ENCODE data around the gene TARP.
"Not testable (repeated sequence)": the region's sequence is repeated elsewhere in the genome, so short reads cannot be mapped to it uniquely, and the experiment has no call there.

TARP gene

GRCh38 chr7:38274927-38275620, 1.6 kb upstream of the TARP start:
- Histone ChIP-seq H3K36me3 (no peaks in the 10 kb centered on the region), H3K4me1 (ENCODE audit: control insufficient read depth in 1 of 2, insufficient read depth in 1 of 2, low read depth in 1 of 2, low read length in 1 of 2) (peaks cover 54 to 69% of the 10 kb centered on the region in 2 experiments), H3K27ac (peak overlapping the region; percentile 65), H3K4me3 (ENCODE audit: low read depth in 1 of 2, low read length in 1 of 2) (no peak overlapping the region), H3K27me3 (no peaks in the 10 kb centered on the region), H3K9me3 (no peaks in the 10 kb centered on the region)
- no peak for TF ChIP-seq CTCF (IDR thresholded peaks at IDR 0.05)

- Histone ChIP-seq H3K27ac (peak overlapping the region; percentile 65), H3K4me1 (ENCODE audit: control insufficient read depth in 1 of 2, insufficient read depth in 1 of 2, low read depth in 1 of 2, low read length in 1 of 2) (peaks cover 54 to 69% of the 10 kb centered on the region in 2 experiments), H3K36me3 (no peaks in the 10 kb centered on the region), H3K27me3 (no peaks in the 10 kb centered on the region), H3K4me3 (ENCODE audit: low read depth in 1 of 2, low read length in 1 of 2) (no peak overlapping the region), H3K9me3 (no peaks in the 10 kb centered on the region)
- TF ChIP-seq CTCF (IDR thresholded peaks at IDR 0.05), result no peak
Observed at GRCh38 chr7:38274486-38274885, 1.1 kb upstream of the TARP start.

- not testable (repeated sequence) for H3K4me3 ChIP-seq (ENCODE audit: low read depth in 1 of 2, low read length in 1 of 2); H3K36me3 ChIP-seq; H3K27me3 ChIP-seq; H3K9me3 ChIP-seq; H3K27ac ChIP-seq
- peaks cover 36 to 39% of the 10 kb centered on the region in 2 experiments for H3K4me1 ChIP-seq (ENCODE audit: control insufficient read depth in 1 of 2, insufficient read depth in 1 of 2, low read depth in 1 of 2, low read length in 1 of 2)
Observed at GRCh38 chr7:38270405-38270804, 3.0 kb downstream of the TARP start.

GRCh38 chr7:38269704-38270346, 3.6 kb downstream of the TARP start:
- H3K27me3 ChIP-seq; H3K4me3 ChIP-seq (ENCODE audit: low read depth in 1 of 2, low read length in 1 of 2); H3K9me3 ChIP-seq; H3K36me3 ChIP-seq: not testable (repeated sequence)
- H3K27ac ChIP-seq, result peak overlapping the region; percentile 29
- H3K4me1 ChIP-seq (ENCODE audit: control insufficient read depth in 1 of 2, insufficient read depth in 1 of 2, low read depth in 1 of 2, low read length in 1 of 2), result peaks cover 30 to 33% of the 10 kb centered on the region in 2 experiments

- not testable (repeated sequence) for H3K27ac ChIP-seq; H3K27me3 ChIP-seq; H3K4me1 ChIP-seq (ENCODE audit: control insufficient read depth in 1 of 2, insufficient read depth in 1 of 2, low read depth in 1 of 2, low read length in 1 of 2); H3K9me3 ChIP-seq; H3K4me3 ChIP-seq (ENCODE audit: low read depth in 1 of 2, low read length in 1 of 2); H3K36me3 ChIP-seq
Observed at GRCh38 chr7:38265958-38266357, 7.5 kb downstream of the TARP start.

GRCh38 chr7:38264602-38265001, 8.8 kb downstream of the TARP start:
- not testable (repeated sequence) for H3K9me3 ChIP-seq; H3K4me3 ChIP-seq (ENCODE audit: low read depth in 1 of 2, low read length in 1 of 2); H3K27me3 ChIP-seq; H3K4me1 ChIP-seq (ENCODE audit: control insufficient read depth in 1 of 2, insufficient read depth in 1 of 2, low read depth in 1 of 2, low read length in 1 of 2); H3K36me3 ChIP-seq; H3K27ac ChIP-seq

GRCh38 chr7:38263274-38263673, 10.2 kb downstream of the TARP start:
- not testable (repeated sequence) for H3K9me3 ChIP-seq; H3K27me3 ChIP-seq; H3K4me1 ChIP-seq (ENCODE audit: control insufficient read depth in 1 of 2, insufficient read depth in 1 of 2, low read depth in 1 of 2, low read length in 1 of 2); H3K4me3 ChIP-seq (ENCODE audit: low read depth in 1 of 2, low read length in 1 of 2); H3K27ac ChIP-seq; H3K36me3 ChIP-seq

GRCh38 chr7:38262545-38262944, 10.9 kb downstream of the TARP start:
- Histone ChIP-seq H3K4me3 (ENCODE audit: low read depth in 1 of 2, low read length in 1 of 2) (no peak overlapping the region), H3K27ac (no peak overlapping the region), H3K4me1 (ENCODE audit: control insufficient read depth in 1 of 2, insufficient read depth in 1 of 2, low read depth in 1 of 2, low read length in 1 of 2) (peaks cover 11 to 13% of the 10 kb centered on the region in 2 experiments), H3K9me3 (no peaks in the 10 kb centered on the region), H3K27me3 (no peaks in the 10 kb centered on the region), H3K36me3 (no peaks in the 10 kb centered on the region)
- no peak for TF ChIP-seq CTCF (IDR thresholded peaks at IDR 0.05)

GRCh38 chr7:38262026-38262425, 11.4 kb downstream of the TARP start:
- H3K36me3 ChIP-seq; H3K27ac ChIP-seq; H3K9me3 ChIP-seq; H3K27me3 ChIP-seq; H3K4me3 ChIP-seq (ENCODE audit: low read depth in 1 of 2, low read length in 1 of 2): not testable (repeated sequence)
- H3K4me1 ChIP-seq (ENCODE audit: control insufficient read depth in 1 of 2, insufficient read depth in 1 of 2, low read depth in 1 of 2, low read length in 1 of 2), result peaks cover 16 to 18% of the 10 kb centered on the region in 2 experiments

GRCh38 chr7:38261601-38262000, 11.8 kb downstream of the TARP start:
- H3K27ac ChIP-seq; H3K36me3 ChIP-seq; H3K9me3 ChIP-seq; H3K4me3 ChIP-seq (ENCODE audit: low read depth in 1 of 2, low read length in 1 of 2); H3K27me3 ChIP-seq: not testable (repeated sequence)
- H3K4me1 ChIP-seq (ENCODE audit: control insufficient read depth in 1 of 2, insufficient read depth in 1 of 2, low read depth in 1 of 2, low read length in 1 of 2), result peaks cover 21 to 23% of the 10 kb centered on the region in 2 experiments

- H3K4me3 ChIP-seq (ENCODE audit: low read depth in 1 of 2, low read length in 1 of 2); H3K27ac ChIP-seq; H3K9me3 ChIP-seq; H3K36me3 ChIP-seq; H3K27me3 ChIP-seq: not testable (repeated sequence)
- H3K4me1 ChIP-seq (ENCODE audit: control insufficient read depth in 1 of 2, insufficient read depth in 1 of 2, low read depth in 1 of 2, low read length in 1 of 2), result peaks cover 41 to 43% of the 10 kb centered on the region in 2 experiments
Observed at GRCh38 chr7:38259157-38259556, 14.3 kb downstream of the TARP start.

Data from neutrophil (primary cell).